AG04450 (cell line): ENCODE data around the gene CNFN. TPM values are rescaled to one million over a fixed set of nuclear protein-coding genes. Genes with fewer than 3 reads are reported as not detected.
"Not testable (repeated sequence)": the region's sequence is repeated elsewhere in the genome, so short reads cannot be mapped to it uniquely, and the experiment has no call there.

Experiments used
- CTCF ChIA-PET: fragments of 300-600, 350-600 bp; formaldehyde crosslinking; extraction: SDS; loops from one replicate; lab custom pipeline; 2022; ENCODE audit warnings: antibody characterized with exemption, inconsistent platforms; lab: Charles Lee
- POLR2A ChIA-PET: fragments of 350-600 bp; formaldehyde crosslinking; extraction: SDS; loops from one replicate; lab custom pipeline; 2021; ENCODE audit warnings: antibody characterized with exemption, inconsistent platforms; lab: Yijun Ruan, JAX
- DNase-seq: peaks from one replicate; pipeline ENCODE4 v3.0.0-alpha.2; 2011; ENCODE audit warnings: low read depth, low spot score
- H3K27ac ChIP-seq: one replicate; pipeline ENCODE4 v1.5.1; 2012; ENCODE audit warnings: low read depth, low read length, control low read depth
- H3K27me3 ChIP-seq: one replicate; pipeline ENCODE4 v1.6.0; 2012; ENCODE audit warnings: low read length; ENCODE audit not compliant: control insufficient read depth, insufficient read depth
- H3K4me3 ChIP-seq: 2 replicates; pipeline ENCODE4 v1.5.1; 2011; ENCODE audit warnings: mild to moderate bottlenecking, low read depth, low read length, control low read depth
- H3K9me3 ChIP-seq: 2 replicates; pipeline ENCODE4 v1.5.1; 2012; ENCODE audit warnings: low read length; ENCODE audit not compliant: control insufficient read depth, insufficient read depth
- polyA plus RNA-seq: library from polyadenylated mRNA; depleted of rRNA; stranded (reverse); fragments of >200 nt; gene quantifications from 2 replicates; pipeline ENCODE4 v1.2.3, GENCODE V29; 2011; rRNA removed
- small RNA-seq: library from RNA; depleted of rRNA; stranded (forward); fragments of <200 nt; gene quantifications from one replicate; pipeline ENCODE3, GENCODE V24; 2012; ENCODE audit warnings: low read depth; ENCODE audit not compliant: insufficient read length
- TF ChIP-seq, protein P1 (sequence below): IDR thresholded peaks from 2 replicates; pipeline ENCODE4 v1.5.1; 2011; ENCODE audit warnings: low read depth, low read length, control low read depth, inconsistent platforms

CNFN gene
- polyA plus RNA-seq, 1 experiment = 0.20 TPM

DNA sequence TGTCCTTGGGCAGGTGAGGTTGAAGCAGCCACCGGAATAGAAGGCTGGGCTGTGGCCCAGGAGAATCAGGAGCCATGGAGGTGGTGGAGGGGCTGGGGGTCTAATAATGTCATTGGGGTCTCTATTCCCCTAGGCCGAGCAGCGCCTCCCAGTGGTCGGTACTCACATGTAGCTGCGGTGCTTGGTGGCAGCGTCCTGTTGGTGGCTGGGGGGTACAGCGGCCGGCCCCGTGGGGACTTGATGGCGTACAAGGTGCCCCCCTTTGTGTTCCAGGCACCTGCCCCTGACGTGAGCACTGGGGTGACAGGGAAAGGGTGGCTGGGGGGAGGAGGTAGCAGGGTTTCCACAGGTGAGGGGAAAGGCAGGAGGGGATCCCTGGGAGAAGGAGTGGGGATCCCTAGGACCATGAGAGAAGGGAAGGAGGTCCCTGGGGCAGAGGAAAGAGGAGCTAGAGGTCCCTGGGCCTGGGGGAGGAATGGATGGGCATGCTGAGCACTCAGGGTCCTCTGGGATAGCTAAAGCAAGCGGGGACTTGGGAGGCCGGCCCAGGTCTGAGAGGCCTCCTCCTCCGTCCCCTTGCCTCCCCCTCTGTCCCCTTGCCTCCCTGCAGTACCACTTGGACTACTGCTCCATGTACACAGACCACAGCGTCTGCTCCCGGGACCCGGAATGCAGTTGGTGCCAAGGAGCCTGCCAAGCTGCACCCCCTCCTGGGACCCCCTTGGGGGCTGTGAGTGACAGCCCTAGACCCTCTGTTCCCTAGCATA, 46.6 kb downstream of the CNFN start:
- H3K27ac ChIP-seq = no peak overlapping the region
- TF ChIP-seq, protein P1, sequence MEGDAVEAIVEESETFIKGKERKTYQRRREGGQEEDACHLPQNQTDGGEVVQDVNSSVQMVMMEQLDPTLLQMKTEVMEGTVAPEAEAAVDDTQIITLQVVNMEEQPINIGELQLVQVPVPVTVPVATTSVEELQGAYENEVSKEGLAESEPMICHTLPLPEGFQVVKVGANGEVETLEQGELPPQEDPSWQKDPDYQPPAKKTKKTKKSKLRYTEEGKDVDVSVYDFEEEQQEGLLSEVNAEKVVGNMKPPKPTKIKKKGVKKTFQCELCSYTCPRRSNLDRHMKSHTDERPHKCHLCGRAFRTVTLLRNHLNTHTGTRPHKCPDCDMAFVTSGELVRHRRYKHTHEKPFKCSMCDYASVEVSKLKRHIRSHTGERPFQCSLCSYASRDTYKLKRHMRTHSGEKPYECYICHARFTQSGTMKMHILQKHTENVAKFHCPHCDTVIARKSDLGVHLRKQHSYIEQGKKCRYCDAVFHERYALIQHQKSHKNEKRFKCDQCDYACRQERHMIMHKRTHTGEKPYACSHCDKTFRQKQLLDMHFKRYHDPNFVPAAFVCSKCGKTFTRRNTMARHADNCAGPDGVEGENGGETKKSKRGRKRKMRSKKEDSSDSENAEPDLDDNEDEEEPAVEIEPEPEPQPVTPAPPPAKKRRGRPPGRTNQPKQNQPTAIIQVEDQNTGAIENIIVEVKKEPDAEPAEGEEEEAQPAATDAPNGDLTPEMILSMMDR = peak; percentile 13; the same call in 1 of the 2 replicates
- ChIA-PET POLR2A (no interaction called here), CTCF (no interaction called here)
- no peaks in the 10 kb centered on the region for H3K27me3 ChIP-seq
- no peak for DNase-seq
- no peak overlapping the region for H3K4me3 ChIP-seq
- H3K9me3 ChIP-seq = no peaks in the 10 kb centered on the region

DNA sequence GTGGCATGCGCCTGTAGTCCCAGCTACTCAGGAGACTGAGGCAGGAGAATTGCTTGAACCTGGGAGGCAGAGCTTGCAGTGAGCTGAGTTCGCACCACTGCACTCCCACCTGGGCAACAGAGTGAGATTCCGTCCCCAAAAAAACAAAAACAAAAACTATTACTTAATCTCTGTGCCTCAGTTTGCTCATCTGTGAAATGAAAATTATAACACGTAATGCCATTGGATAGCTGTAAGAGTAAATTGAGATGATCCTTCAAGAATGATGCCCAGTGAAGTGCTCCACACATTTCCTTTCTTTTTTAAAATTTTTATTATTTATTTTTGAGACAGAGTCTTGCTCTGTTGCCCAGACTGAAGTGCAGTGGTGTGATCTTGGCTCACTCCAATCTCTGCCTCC, 50.2 kb downstream of the CNFN start:
- H3K9me3 ChIP-seq, DNase-seq, H3K27me3 ChIP-seq, H3K4me3 ChIP-seq, CTCF ChIA-PET, H3K27ac ChIP-seq, POLR2A ChIA-PET: not testable (repeated sequence)

DNA sequence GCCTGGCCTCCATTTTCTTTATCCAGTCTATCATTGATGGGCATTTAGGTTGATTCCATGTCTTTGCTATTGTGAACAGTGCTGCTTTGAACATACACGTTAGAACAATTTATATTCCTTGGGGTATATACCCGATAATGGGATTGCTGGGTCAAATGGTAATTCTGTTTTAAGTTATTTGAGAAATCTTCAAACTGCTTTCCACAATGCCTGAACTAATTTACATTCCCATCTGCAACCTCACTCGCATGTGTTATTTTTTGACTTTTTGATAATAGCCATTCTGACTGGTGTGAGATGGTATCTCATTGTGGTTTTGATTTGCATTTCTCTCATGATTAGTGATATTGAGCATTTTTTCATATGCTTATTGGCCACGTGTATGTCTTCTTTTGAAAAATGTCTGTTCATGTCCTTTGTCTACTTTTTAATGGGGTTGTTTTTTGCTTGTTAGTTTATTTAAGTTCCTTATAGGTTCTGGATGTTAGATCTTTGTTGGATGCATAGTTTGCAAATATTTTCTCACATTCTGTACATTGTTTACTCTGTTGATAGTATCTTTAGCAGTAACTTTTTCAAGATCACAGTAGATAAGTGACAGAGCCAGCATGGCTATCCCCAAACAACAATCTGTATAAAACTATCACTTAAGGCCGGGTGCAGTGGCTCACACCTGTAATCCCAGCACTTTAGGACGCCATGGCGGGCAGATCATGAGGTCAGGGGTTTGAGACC, 50.8 kb downstream of the CNFN start:
- H3K9me3 ChIP-seq, DNase-seq, H3K27me3 ChIP-seq, POLR2A ChIA-PET, H3K4me3 ChIP-seq, CTCF ChIA-PET, H3K27ac ChIP-seq: not testable (repeated sequence)

Small RNA genes lying within 50 kb of the gene (small RNA-seq; reads per million reads assigned to genes)
- gene MIR8077 = not detected

Other genes with a start within 250 kb of the CNFN start
- gene DEDD2, start 172.6 kb downstream of the CNFN start, polyA plus RNA-seq = 11.8 and 13.8 TPM in 2 replicates
- gene ZNF526, start 170.0 kb downstream of the CNFN start, polyA plus RNA-seq = 4.6 and 5.4 TPM in 2 replicates
- 20.1 and 27.3 TPM in 2 replicates for gene GSK3A, start 147.7 kb downstream of the CNFN start, polyA plus RNA-seq
- gene ERF, start 135.2 kb downstream of the CNFN start, polyA plus RNA-seq = 29.4 and 31.1 TPM in 2 replicates
- 2.9 and 4.2 TPM in 2 replicates for gene CIC, start 121.0 kb downstream of the CNFN start, polyA plus RNA-seq
- 0.40 and 0.92 TPM in 2 replicates for gene PRR19, start 88.2 kb downstream of the CNFN start, polyA plus RNA-seq
- gene PAFAH1B3, start 87.7 kb downstream of the CNFN start, polyA plus RNA-seq = 34.7 and 38.0 TPM in 2 replicates
- not detected in 2 replicates for gene TMEM145, start 77.0 kb downstream of the CNFN start, polyA plus RNA-seq
- 9.9 and 10.6 TPM in 2 replicates for gene MEGF8, start 64.7 kb downstream of the CNFN start, polyA plus RNA-seq
- 1.5 and 2.0 TPM in 2 replicates for gene LIPE, start 37.1 kb upstream of the CNFN start, polyA plus RNA-seq
- not detected in 2 replicates for gene CXCL17, start 52.6 kb upstream of the CNFN start, polyA plus RNA-seq
- gene CEACAM1, start 138.2 kb upstream of the CNFN start, polyA plus RNA-seq = not detected in 2 replicates
- not detected in 2 replicates for gene CEACAM8, start 204.6 kb upstream of the CNFN start, polyA plus RNA-seq